Measurements from ENCODE around the gene CDKN2B-AS1.

Gene CDKN2B-AS1

GRCh38 chr9:22036866-22037626, 42.5 kb downstream of the CDKN2B-AS1 start:
- H3K4me3 ChIP-seq (replicated peaks; ENCODE audit: low read depth, low read length) = no peak overlapping the region
- DNase-seq (ENCODE audit: low read depth) = peak; percentile 67
- no peak for TF ChIP-seq CTCF (IDR thresholded peaks at IDR 0.05; ENCODE audit: low read length, missing control alignments)

- peak; percentile 55 for TF ChIP-seq CTCF (IDR thresholded peaks at IDR 0.05; ENCODE audit: low read length, missing control alignments)
- peak; percentile 77 for DNase-seq (ENCODE audit: low read depth)
These were observed 43.5 kb downstream of the CDKN2B-AS1 start for GRCh38 chr9:22037954-22038690.

GRCh38 chr9:22039258-22039657, 44.7 kb downstream of the CDKN2B-AS1 start:
- no peak for TF ChIP-seq CTCF (IDR thresholded peaks at IDR 0.05; ENCODE audit: low read length, missing control alignments)
- peak; percentile 59 for DNase-seq (ENCODE audit: low read depth)
- no peak overlapping the region for H3K4me3 ChIP-seq (replicated peaks; ENCODE audit: low read depth, low read length)

More at GRCh38 chr9:22037954-22038690, 43.5 kb downstream of the CDKN2B-AS1 start:
- no peak overlapping the region for H3K4me3 ChIP-seq (replicated peaks; ENCODE audit: low read depth, low read length)

GRCh38 chr9:22040760-22041159, 46.2 kb downstream of the CDKN2B-AS1 start:
- TF ChIP-seq CTCF (IDR thresholded peaks at IDR 0.05; ENCODE audit: low read length, missing control alignments) = no peak
- peak; percentile 51 for DNase-seq (ENCODE audit: low read depth)

GRCh38 chr9:22041344-22041743, 46.8 kb downstream of the CDKN2B-AS1 start:
- no peak for TF ChIP-seq CTCF (IDR thresholded peaks at IDR 0.05; ENCODE audit: low read length, missing control alignments)
- H3K4me3 ChIP-seq (replicated peaks; ENCODE audit: low read depth, low read length) = no peak overlapping the region
- DNase-seq (ENCODE audit: low read depth) = no peak

More at GRCh38 chr9:22040760-22041159, 46.2 kb downstream of the CDKN2B-AS1 start:
- no peak overlapping the region for H3K4me3 ChIP-seq (replicated peaks; ENCODE audit: low read depth, low read length)

GRCh38 chr9:22041775-22042174, 47.2 kb downstream of the CDKN2B-AS1 start:
- H3K4me3 ChIP-seq (replicated peaks; ENCODE audit: low read depth, low read length) = no peak overlapping the region
- TF ChIP-seq CTCF (IDR thresholded peaks at IDR 0.05; ENCODE audit: low read length, missing control alignments) = no peak
- peak; percentile 37 for DNase-seq (ENCODE audit: low read depth)
